ENCODE data around the gene EXOC4.

Gene EXOC4

GRCh38 chr7:134034652-134035051, 781.8 kb downstream of the EXOC4 start:
- no peaks in the 10 kb centered on the region for H3F3A ChIP-seq (ENCODE audit: control insufficient read depth, insufficient read depth)
- no peaks in the 10 kb centered on the region for H3K36me3 ChIP-seq (ENCODE audit: control insufficient read depth, low read length)
- no peaks in the 10 kb centered on the region for H4K20me1 ChIP-seq (ENCODE audit: control insufficient read depth, insufficient read depth, low read depth, low read length)
- TF ChIP-seq CTCF (IDR thresholded peaks at IDR 0.05; ENCODE audit: low read depth, low read length, poor library complexity, severe bottlenecking) (no peak), EZH2phosphoT487 (IDR thresholded peaks at IDR 0.05; ENCODE audit: borderline replicate concordance, low read length) (no peak)
- H3K4me3 ChIP-seq (ENCODE audit: low read length): no peak overlapping the region
- H3K9me2 ChIP-seq (replicated peaks; ENCODE audit: control insufficient read depth, low read length): no peaks in the 10 kb centered on the region
- H3K79me2 ChIP-seq (ENCODE audit: control insufficient read depth, low read length): no peaks in the 10 kb centered on the region
- H3K27ac ChIP-seq (ENCODE audit: low read depth, low read length): no peak overlapping the region
- no peaks in the 10 kb centered on the region for H3K9me3 ChIP-seq (ENCODE audit: control insufficient read depth, insufficient read depth, low read length)
- H3K4me2 ChIP-seq (ENCODE audit: low read length): no peak overlapping the region
- no peaks in the 10 kb centered on the region for H3K27me3 ChIP-seq (ENCODE audit: control insufficient read depth, low read length)
- no peaks in the 10 kb centered on the region for H3K4me1 ChIP-seq (ENCODE audit: control insufficient read depth, low read length)

GRCh38 chr7:134037991-134038390, 785.1 kb downstream of the EXOC4 start:
- no peaks in the 10 kb centered on the region for H3F3A ChIP-seq (ENCODE audit: control insufficient read depth, insufficient read depth)
- H3K27ac ChIP-seq (ENCODE audit: low read depth, low read length): no peak overlapping the region
- H3K9me3 ChIP-seq (ENCODE audit: control insufficient read depth, insufficient read depth, low read length): no peaks in the 10 kb centered on the region
- no peaks in the 10 kb centered on the region for H3K4me1 ChIP-seq (ENCODE audit: control insufficient read depth, low read length)
- no peaks in the 10 kb centered on the region for H3K27me3 ChIP-seq (ENCODE audit: control insufficient read depth, low read length)
- H3K4me3 ChIP-seq (ENCODE audit: low read length): no peak overlapping the region
- H3K36me3 ChIP-seq (ENCODE audit: control insufficient read depth, low read length): no peaks in the 10 kb centered on the region
- H4K20me1 ChIP-seq (ENCODE audit: control insufficient read depth, insufficient read depth, low read depth, low read length): no peaks in the 10 kb centered on the region
- no peaks in the 10 kb centered on the region for H3K9me2 ChIP-seq (replicated peaks; ENCODE audit: control insufficient read depth, low read length)
- TF ChIP-seq EZH2phosphoT487 (IDR thresholded peaks at IDR 0.05; ENCODE audit: borderline replicate concordance, low read length) (no peak), CTCF (IDR thresholded peaks at IDR 0.05; ENCODE audit: low read depth, low read length, poor library complexity, severe bottlenecking) (no peak)
- H3K4me2 ChIP-seq (ENCODE audit: low read length): no peak overlapping the region
- H3K79me2 ChIP-seq (ENCODE audit: control insufficient read depth, low read length): no peaks in the 10 kb centered on the region

- Histone ChIP-seq H3K27me3 (ENCODE audit: control insufficient read depth, low read length) (no peaks in the 10 kb centered on the region), H3K27ac (ENCODE audit: low read depth, low read length) (no peak overlapping the region)
Observed at GRCh38 chr7:134040988-134041387, 788.1 kb downstream of the EXOC4 start.

More at GRCh38 chr7:134040988-134041387, 788.1 kb downstream of the EXOC4 start:
- Histone ChIP-seq H3K79me2 (ENCODE audit: control insufficient read depth, low read length) (no peaks in the 10 kb centered on the region), H3K4me1 (ENCODE audit: control insufficient read depth, low read length) (peaks cover 7% of the 10 kb centered on the region), H3K4me2 (ENCODE audit: low read length) (no peak overlapping the region), H3K36me3 (ENCODE audit: control insufficient read depth, low read length) (no peaks in the 10 kb centered on the region), H3F3A (ENCODE audit: control insufficient read depth, insufficient read depth) (no peaks in the 10 kb centered on the region), H3K9me3 (ENCODE audit: control insufficient read depth, insufficient read depth, low read length) (no peaks in the 10 kb centered on the region), H4K20me1 (ENCODE audit: control insufficient read depth, insufficient read depth, low read depth, low read length) (no peaks in the 10 kb centered on the region), H3K9me2 (replicated peaks; ENCODE audit: control insufficient read depth, low read length) (no peaks in the 10 kb centered on the region), H3K4me3 (ENCODE audit: low read length) (no peak overlapping the region)
- TF ChIP-seq CTCF (IDR thresholded peaks at IDR 0.05; ENCODE audit: low read depth, low read length, poor library complexity, severe bottlenecking) (no peak), EZH2phosphoT487 (IDR thresholded peaks at IDR 0.05; ENCODE audit: borderline replicate concordance, low read length) (no peak)

Data from DOHH2 (cell line).